ENCODE results near the gene SLC17A7. TPM values are rescaled to one million over a fixed set of nuclear protein-coding genes. Genes with fewer than 3 reads are reported as not detected.

Gene SLC17A7
- total RNA-seq, 2 experiments from 2014 or later = 0.23 TPM; not detected in 1

DNA sequence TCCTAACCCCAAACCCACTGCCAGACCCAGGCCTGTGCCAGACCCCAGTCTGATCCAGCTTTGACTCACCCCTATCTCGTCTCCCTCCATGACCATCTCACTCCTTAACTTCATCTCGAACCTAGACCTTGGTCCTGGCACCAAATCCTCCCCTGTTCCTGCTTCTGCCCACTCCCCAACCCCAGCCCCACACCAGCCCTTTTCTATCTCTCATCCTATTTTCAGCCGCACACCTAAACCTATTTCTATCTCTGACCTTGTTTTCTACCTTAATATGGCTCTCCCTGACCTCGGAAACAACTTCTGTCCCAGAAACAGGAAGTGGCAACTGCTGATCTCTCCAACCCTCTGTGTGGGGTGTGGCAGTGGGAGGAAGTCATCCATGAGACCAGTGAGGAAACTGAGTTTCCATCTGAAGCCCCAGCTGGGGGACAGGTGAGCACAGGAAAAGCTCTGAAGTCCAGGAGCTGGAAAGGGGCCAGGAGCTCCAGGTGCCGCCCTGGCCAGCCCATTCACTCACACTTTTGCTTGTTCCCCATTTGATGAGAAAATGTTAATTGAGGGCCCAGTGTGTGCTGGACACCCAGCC, 31.8 kb downstream of the SLC17A7 start:
- peaks cover 35% of the 10 kb centered on the region for H3K4me1 Mint-ChIP-seq (ENCODE audit: low read depth)
- H3K27me3 Mint-ChIP-seq = no peaks in the 10 kb centered on the region
- ChIA-PET CTCF (interaction anchor here (0.7 to 2.2 kb wide), 6 partner anchors 10 to 289 kb away, joined by 3 to 11 read pairs (median 4); no protein-coding TSS in a partner anchor), POLR2A (interaction anchor here (0.6 to 1.2 kb wide), 6 partner anchors 10 to 50 kb away, joined by 3 to 5 read pairs (median 4); partner anchors contain the start of gene PIH1D1)
- DNase-seq = peak; percentile 36
- ATAC-seq = peak; percentile 57
- H3K9me3 Mint-ChIP-seq = no peaks in the 10 kb centered on the region
- intact Hi-C loops (cut with micrococcal nuclease) = no loop called here
- H3K36me3 Mint-ChIP-seq (ENCODE audit: low read depth) = no peaks in the 10 kb centered on the region
- H3K4me3 Mint-ChIP-seq = peak overlapping the region; percentile 1
- peak overlapping the region; percentile 59 for H3K27ac Mint-ChIP-seq
- TF ChIP-seq, protein P1, sequence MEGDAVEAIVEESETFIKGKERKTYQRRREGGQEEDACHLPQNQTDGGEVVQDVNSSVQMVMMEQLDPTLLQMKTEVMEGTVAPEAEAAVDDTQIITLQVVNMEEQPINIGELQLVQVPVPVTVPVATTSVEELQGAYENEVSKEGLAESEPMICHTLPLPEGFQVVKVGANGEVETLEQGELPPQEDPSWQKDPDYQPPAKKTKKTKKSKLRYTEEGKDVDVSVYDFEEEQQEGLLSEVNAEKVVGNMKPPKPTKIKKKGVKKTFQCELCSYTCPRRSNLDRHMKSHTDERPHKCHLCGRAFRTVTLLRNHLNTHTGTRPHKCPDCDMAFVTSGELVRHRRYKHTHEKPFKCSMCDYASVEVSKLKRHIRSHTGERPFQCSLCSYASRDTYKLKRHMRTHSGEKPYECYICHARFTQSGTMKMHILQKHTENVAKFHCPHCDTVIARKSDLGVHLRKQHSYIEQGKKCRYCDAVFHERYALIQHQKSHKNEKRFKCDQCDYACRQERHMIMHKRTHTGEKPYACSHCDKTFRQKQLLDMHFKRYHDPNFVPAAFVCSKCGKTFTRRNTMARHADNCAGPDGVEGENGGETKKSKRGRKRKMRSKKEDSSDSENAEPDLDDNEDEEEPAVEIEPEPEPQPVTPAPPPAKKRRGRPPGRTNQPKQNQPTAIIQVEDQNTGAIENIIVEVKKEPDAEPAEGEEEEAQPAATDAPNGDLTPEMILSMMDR (IDR thresholded peaks at IDR 0.05) = no peak

DNA sequence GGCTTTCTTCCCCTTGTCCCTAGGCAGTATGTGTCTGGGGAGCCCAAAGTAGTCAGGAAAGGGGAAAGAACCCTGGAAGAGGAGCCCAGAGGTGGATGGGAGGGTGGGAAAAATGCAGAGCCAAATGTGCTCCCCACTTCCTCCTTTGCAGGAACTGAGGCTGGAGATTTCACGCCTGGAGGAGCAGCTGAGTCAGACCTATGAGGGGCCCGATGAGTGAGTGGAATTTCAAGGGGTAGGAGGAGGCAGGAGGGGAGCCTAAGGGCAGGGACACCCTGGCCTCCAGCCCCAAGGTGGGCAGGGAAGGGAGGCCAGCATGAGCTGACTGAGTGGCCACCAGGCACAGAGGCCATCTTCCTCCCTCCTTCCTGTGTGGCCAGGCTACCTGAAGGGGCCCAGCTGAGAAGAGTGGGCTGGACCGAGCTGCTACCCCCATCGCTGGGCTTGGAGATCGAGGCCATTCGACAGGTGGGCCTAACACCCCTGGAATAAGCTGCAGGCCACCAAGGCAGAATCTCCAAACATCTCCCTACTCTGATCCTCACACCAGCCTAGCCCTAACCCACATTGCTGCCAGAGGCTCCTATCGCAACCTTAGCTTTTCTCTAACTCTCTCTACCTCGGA, 32.4 kb downstream of the SLC17A7 start:
- Mint-ChIP-seq H3K9me3 (no peaks in the 10 kb centered on the region), H3K4me1 (ENCODE audit: low read depth) (peaks cover 35% of the 10 kb centered on the region), H3K27me3 (no peaks in the 10 kb centered on the region), H3K4me3 (peak overlapping the region; percentile 1), H3K36me3 (ENCODE audit: low read depth) (no peaks in the 10 kb centered on the region), H3K27ac (peak overlapping the region; percentile 59)
- POLR2A ChIA-PET = interaction anchor here (0.6 to 1.2 kb wide), 4 partner anchors 11 to 51 kb away, joined by 3 to 5 read pairs (median 4); partner anchors contain the start of gene PIH1D1
- ATAC-seq = peak; percentile 40
- TF ChIP-seq, protein P1 (IDR thresholded peaks at IDR 0.05) = no peak
- intact Hi-C loops (cut with micrococcal nuclease) = no loop called here
- no peak for DNase-seq
- CTCF ChIA-PET = interaction anchor here (0.7 to 2.2 kb wide), 6 partner anchors 10 to 289 kb away, joined by 3 to 11 read pairs (median 4); no protein-coding TSS in a partner anchor

GRCh38 chr19:49407482-49408015, 33.8 kb downstream of the SLC17A7 start:
- no peak overlapping the region for H3K27ac Mint-ChIP-seq
- no peaks in the 10 kb centered on the region for H3K9me3 Mint-ChIP-seq
- H3K36me3 Mint-ChIP-seq (ENCODE audit: low read depth) = no peaks in the 10 kb centered on the region
- intact Hi-C loops (cut with micrococcal nuclease) = no loop called here
- H3K4me1 Mint-ChIP-seq (ENCODE audit: low read depth) = peaks cover 35% of the 10 kb centered on the region
- ChIA-PET POLR2A (interaction anchor here (1.3 kb wide), 1 partner anchor 13 kb away, joined by 3 read pairs; no protein-coding TSS in a partner anchor), CTCF (no interaction called here)
- no peak overlapping the region for H3K4me3 Mint-ChIP-seq
- no peaks in the 10 kb centered on the region for H3K27me3 Mint-ChIP-seq
- TF ChIP-seq, protein P1 (IDR thresholded peaks at IDR 0.05) = no peak
- DNase-seq = no peak
- ATAC-seq = no peak

- no peaks in the 10 kb centered on the region for H3K36me3 Mint-ChIP-seq (ENCODE audit: low read depth)
- H3K4me3 Mint-ChIP-seq = no peak overlapping the region
- no peak for DNase-seq
- H3K9me3 Mint-ChIP-seq = no peaks in the 10 kb centered on the region
- no peak for ATAC-seq
- H3K4me1 Mint-ChIP-seq (ENCODE audit: low read depth) = peaks cover 35% of the 10 kb centered on the region
- CTCF ChIA-PET = interaction anchor here (1.0 to 2.2 kb wide), 3 partner anchors 15 to 180 kb away, joined by 3 to 17 read pairs (median 5); no protein-coding TSS in a partner anchor
- POLR2A ChIA-PET = interaction anchor here (1.2 to 1.3 kb wide), 2 partner anchors 14 to 20 kb away, joined by 3 read pairs; no protein-coding TSS in a partner anchor
- H3K27ac Mint-ChIP-seq = no peak overlapping the region
- TF ChIP-seq, protein P1 (IDR thresholded peaks at IDR 0.05) = no peak
- no peaks in the 10 kb centered on the region for H3K27me3 Mint-ChIP-seq
- intact Hi-C loops (cut with micrococcal nuclease) = no loop called here
Measured at GRCh38 chr19:49407079-49407478, 34.2 kb downstream of the SLC17A7 start.
